ENCODE data around the gene VAMP3. TPM values are rescaled to one million over a fixed set of nuclear protein-coding genes. Genes with fewer than 3 reads are reported as not detected.

The VAMP3 gene
- total and polyA plus RNA-seq, 9 of the 15 experiments (the other 6 are each of a cell fraction or from before 2014, with no cell fraction given), result 27.1 to 71.3 (median 47.5) TPM

DNA sequence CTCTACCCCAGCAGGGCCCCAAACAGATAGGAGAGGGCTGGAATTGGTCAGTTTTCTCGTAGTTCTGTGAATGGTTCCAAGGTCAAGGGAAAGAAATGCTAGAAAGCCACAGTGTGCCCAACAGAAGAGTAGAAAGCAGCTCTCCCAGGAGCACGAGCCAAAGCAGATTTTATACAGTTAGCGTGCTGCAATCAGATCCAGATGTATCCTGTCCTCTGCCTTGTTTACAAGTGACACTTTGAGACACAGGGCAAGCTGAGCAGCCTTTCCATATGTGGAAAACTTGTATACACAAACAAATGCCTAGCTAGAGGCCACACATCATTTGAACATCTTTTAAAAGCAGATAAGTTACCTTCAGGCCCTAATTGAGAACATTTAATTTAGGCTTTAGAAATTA lies 6.5 kb downstream of the VAMP3 start:
- Histone ChIP-seq H3K9ac (ENCODE audit: insufficient read depth in 1 of 2, low read depth in 2 of 2, low read length in 2 of 2) (no peak overlapping the region), H3K4me1 (replicated peaks in 1 of 2; ENCODE audit: control insufficient read depth in 2 of 2, insufficient read depth in 2 of 2, low read length in 2 of 2) (peaks cover 0 to 2% of the 10 kb centered on the region in 2 experiments; a peak in 1 of 5 replicates), H3K9me1 (ENCODE audit: control insufficient read depth, insufficient read depth, low read length) (no peaks in the 10 kb centered on the region), H3K9me3 (replicated peaks; ENCODE audit: control insufficient read depth, insufficient read depth, low read depth, low read length) (no peaks in the 10 kb centered on the region), H3K27ac (ENCODE audit: extremely low read depth, low read depth, low read length) (no peak overlapping the region), H3K27me3 (ENCODE audit: control insufficient read depth in 2 of 2, insufficient read depth in 2 of 2, low read length in 2 of 2) (no peaks in the 10 kb centered on the region), H3K4me3 (no peak overlapping the region), H3K79me2 (ENCODE audit: control insufficient read depth, insufficient read depth, low read length) (peaks cover 25% of the 10 kb centered on the region), H3K36me3 (ENCODE audit: control insufficient read depth, insufficient read depth, low read length) (peaks cover 74% of the 10 kb centered on the region), H2AFZ (ENCODE audit: low read depth, low read length) (no peak overlapping the region), H3K4me2 (ENCODE audit: insufficient read depth, low read length) (no peak overlapping the region), H4K20me1 (replicated peaks; ENCODE audit: control insufficient read depth, insufficient read depth, low read length) (no peaks in the 10 kb centered on the region)
- DNase-seq (ENCODE audit: extremely low read depth in 1 of 4, low spot score in 3 of 4), result no peak
- no TSS peak for BruUV-seq (replicated peaks)
- ATAC-seq, result no peak
- WGBS (ENCODE audit: insufficient coverage, low coverage, missing lambda C conversion rate), result 92% methylated on average over 3 of the region's 3 CpGs
- in situ Hi-C loops (cut with MboI), result no loop called here
- FAIRE-seq, result no peak
- ChIA-PET POLR2A (no interaction called here), CTCF (ENCODE audit: low intra/inter-chr PET ratio) (no interaction called here)
- intact Hi-C loops (cut with micrococcal nuclease), result no loop called here
- TF ChIP-seq SMAD1 (IDR thresholded peaks at IDR 0.05; ENCODE audit: low read depth, low read length, partially characterized antibody) (no peak), SREBF1 (IDR thresholded peaks at IDR 0.05; ENCODE audit: borderline replicate concordance, low read depth, low read length) (no peak), TOE1 (IDR thresholded peaks at IDR 0.05; ENCODE audit: borderline replicate concordance) (no peak), TOE1 (CRISPR knock-in tag; IDR thresholded peaks at IDR 0.05; ENCODE audit: borderline replicate concordance, low read depth) (no peak), MTA1 (IDR thresholded peaks at IDR 0.05; ENCODE audit: borderline replicate concordance) (no peak)
- TF ChIP-seq, protein P1, sequence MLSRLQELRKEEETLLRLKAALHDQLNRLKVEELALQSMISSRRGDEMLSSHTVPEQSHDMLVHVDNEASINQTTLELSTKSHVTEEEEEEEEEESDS (CRISPR knock-in tag; IDR thresholded peaks at IDR 0.05), result no peak
- TF ChIP-seq, protein P2, sequence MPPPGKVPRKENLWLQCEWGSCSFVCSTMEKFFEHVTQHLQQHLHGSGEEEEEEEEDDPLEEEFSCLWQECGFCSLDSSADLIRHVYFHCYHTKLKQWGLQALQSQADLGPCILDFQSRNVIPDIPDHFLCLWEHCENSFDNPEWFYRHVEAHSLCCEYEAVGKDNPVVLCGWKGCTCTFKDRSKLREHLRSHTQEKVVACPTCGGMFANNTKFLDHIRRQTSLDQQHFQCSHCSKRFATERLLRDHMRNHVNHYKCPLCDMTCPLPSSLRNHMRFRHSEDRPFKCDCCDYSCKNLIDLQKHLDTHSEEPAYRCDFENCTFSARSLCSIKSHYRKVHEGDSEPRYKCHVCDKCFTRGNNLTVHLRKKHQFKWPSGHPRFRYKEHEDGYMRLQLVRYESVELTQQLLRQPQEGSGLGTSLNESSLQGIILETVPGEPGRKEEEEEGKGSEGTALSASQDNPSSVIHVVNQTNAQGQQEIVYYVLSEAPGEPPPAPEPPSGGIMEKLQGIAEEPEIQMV (tag; conservative IDR thresholded peaks at IDR 0.05; ENCODE audit: low read depth), result no peak
- TF ChIP-seq, protein P3, sequence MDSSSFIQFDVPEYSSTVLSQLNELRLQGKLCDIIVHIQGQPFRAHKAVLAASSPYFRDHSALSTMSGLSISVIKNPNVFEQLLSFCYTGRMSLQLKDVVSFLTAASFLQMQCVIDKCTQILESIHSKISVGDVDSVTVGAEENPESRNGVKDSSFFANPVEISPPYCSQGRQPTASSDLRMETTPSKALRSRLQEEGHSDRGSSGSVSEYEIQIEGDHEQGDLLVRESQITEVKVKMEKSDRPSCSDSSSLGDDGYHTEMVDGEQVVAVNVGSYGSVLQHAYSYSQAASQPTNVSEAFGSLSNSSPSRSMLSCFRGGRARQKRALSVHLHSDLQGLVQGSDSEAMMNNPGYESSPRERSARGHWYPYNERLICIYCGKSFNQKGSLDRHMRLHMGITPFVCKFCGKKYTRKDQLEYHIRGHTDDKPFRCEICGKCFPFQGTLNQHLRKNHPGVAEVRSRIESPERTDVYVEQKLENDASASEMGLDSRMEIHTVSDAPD (CRISPR knock-in tag; IDR thresholded peaks at IDR 0.05), result no peak
